B cell (primary cell): ENCODE results near the gene USP17L19. TPM values are rescaled to one million over a fixed set of nuclear protein-coding genes. Genes with fewer than 3 reads are reported as not detected.
A peak's percentile ranks its signal among the peaks of the same experiment; 100 is the strongest.
"Not testable (repeated sequence)": the region's sequence is repeated elsewhere in the genome, so short reads cannot be mapped to it uniquely, and the experiment has no call there.

Experiments
- ATAC-seq: fragments of 200-7000 bp; cut with Tn5 transposase; one replicate; pipeline ENCODE4 v1.10.0; 2021; ENCODE audit warnings: low read depth, mild to moderate bottlenecking, moderate number of reproducible peaks, moderate library complexity
- CTCF ChIA-PET: fragments of 350-600 bp; sonication (Branson Sonifier 250); formaldehyde crosslinking; loops from one replicate; lab custom pipeline; 2021; ENCODE audit warnings: antibody characterized with exemption, inconsistent platforms; lab: Charles Lee
- POLR2A ChIA-PET: fragments of 350-600 bp; sonication (Branson Sonifier 250); formaldehyde crosslinking; loops from one replicate; lab custom pipeline; 2021; ENCODE audit warnings: antibody characterized with exemption; lab: Charles Lee
- DNase-seq: peaks from one replicate; pipeline ENCODE4 v3.0.0; 2013
- H2AFZ ChIP-seq: 2 replicates; pipeline ENCODE4 v1.6.1; 2012; ENCODE audit warnings: mild to moderate bottlenecking, low read depth, low read length; ENCODE audit not compliant: insufficient read depth, poor library complexity, severe bottlenecking
- H3K27ac ChIP-seq, 2 donors: 1 replicate in 1 of 2; 2 replicates in 1 of 2; pipeline ENCODE4 v1.5.1; 2012 to 2013; ENCODE audit warnings: low read length in 2 of 2, mild to moderate bottlenecking in 2 of 2, moderate library complexity in 1 of 2
- H3K27me3 ChIP-seq, 4 experiments: fragments of 200-600 bp in 1 of 4; sonication (generic) in 1 of 4; replicated peaks in 1 of 4; 1 replicate in 2 of 4; 2 replicates in 2 of 4; pipeline versions ENCODE4 v1.6.1 to v1.7.0; 2013 to 2016; ENCODE audit warnings: low read length in 3 of 4, mild to moderate bottlenecking in 2 of 4, mixed read lengths in 1 of 4, moderate library complexity in 1 of 4; ENCODE audit not compliant: insufficient read depth in 4 of 4, control insufficient read depth in 3 of 4; ENCODE audit errors: control extremely low read depth in 1 of 4
- H3K36me3 ChIP-seq, 2 experiments: replicated peaks in 1 of 2; 1 replicate in 1 of 2; 2 replicates in 1 of 2; pipeline versions ENCODE4 v1.6.1 to v1.7.1; 2013; ENCODE audit warnings: low read length in 1 of 2; ENCODE audit not compliant: insufficient read depth in 2 of 2, control insufficient read depth in 1 of 2; ENCODE audit errors: control extremely low read depth in 1 of 2, extremely low read depth in 1 of 2
- H3K4me1 ChIP-seq, 2 donors: fragments of 200-600 bp in 1 of 2; sonication (generic) in 1 of 2; 1 replicate in 1 of 2; 2 replicates in 1 of 2; pipeline versions ENCODE4 v1.5.1 to v1.6.1; 2013 to 2017; ENCODE audit warnings: low read length in 2 of 2; ENCODE audit not compliant: control insufficient read depth in 2 of 2, insufficient read depth in 2 of 2
- H3K4me2 ChIP-seq: replicated peaks from 2 replicates; pipeline ENCODE3; 2012; ENCODE audit warnings: mild to moderate bottlenecking, low read depth, low read length; ENCODE audit not compliant: poor library complexity, severe bottlenecking
- H3K4me3 ChIP-seq, 5 experiments: fragments of 200-600 bp in 1 of 5; sonication (generic) in 1 of 5; 1 replicate in 3 of 5; 2 replicates in 2 of 5; pipeline versions ENCODE4 v1.5.1 to v1.7.0; 2011 to 2016; ENCODE audit warnings: low read length in 4 of 5, mild to moderate bottlenecking in 4 of 5, low read depth in 2 of 5, control low read depth in 1 of 5, moderate library complexity in 1 of 5; ENCODE audit not compliant: insufficient read depth in 1 of 5; ENCODE audit errors: control extremely low read depth in 1 of 5, extremely low read depth in 1 of 5
- H3K79me2 ChIP-seq: fragments of 200-600 bp; sonication (generic); one replicate; pipeline ENCODE4 v1.6.0; 2016; ENCODE audit warnings: low read length; ENCODE audit not compliant: control insufficient read depth, insufficient read depth
- H3K9ac ChIP-seq: fragments of 200-600 bp; sonication (generic); 2 replicates; pipeline ENCODE4 v1.6.1; 2017; ENCODE audit warnings: mild to moderate bottlenecking, low read length, moderate library complexity
- H3K9me3 ChIP-seq, 3 donors: one replicate each; pipeline versions ENCODE4 v1.6.1 to v1.7.1; 2013; ENCODE audit warnings: low read length in 2 of 3; ENCODE audit not compliant: control insufficient read depth in 2 of 3, insufficient read depth in 1 of 3; ENCODE audit errors: control extremely low read depth in 1 of 3
- H4K20me1 ChIP-seq: 2 replicates; pipeline ENCODE4 v1.6.0; 2012; ENCODE audit warnings: mild to moderate bottlenecking, low read length; ENCODE audit not compliant: insufficient read depth, control insufficient read depth, poor library complexity, severe bottlenecking
- H3K27ac Mint-ChIP-seq: one replicate; pipeline ENCODE4 v1.8.0; 2021; ENCODE audit warnings: mixed read lengths
- H3K27me3 Mint-ChIP-seq: one replicate; pipeline ENCODE4 v1.8.0; 2021; ENCODE audit warnings: mixed read lengths
- H3K4me1 Mint-ChIP-seq: one replicate; pipeline ENCODE4 v1.8.0; 2021; ENCODE audit warnings: mixed read lengths
- H3K4me3 Mint-ChIP-seq: one replicate; pipeline ENCODE4 v1.8.0; 2021; ENCODE audit warnings: mixed read lengths
- H3K9me3 Mint-ChIP-seq: one replicate; pipeline ENCODE4 v1.8.0; 2022; ENCODE audit warnings: mixed read lengths; ENCODE audit not compliant: insufficient read depth
- WGBS: methylation state at CpG from one replicate; pipeline ENCODE4 v1.1.5; 2013; ENCODE audit warnings: missing lambda C conversion rate; ENCODE audit not compliant: insufficient coverage; 5-methylcytosine and 5-hydroxymethylcytosine counted together
- intact Hi-C: fragments of 100-400 bp; cut with micrococcal nuclease; formaldehyde crosslinking; loops from one replicate; pipeline ENCODE4 v1.10.0; 2022
- polyA plus RNA-seq: library from polyadenylated mRNA; depleted of rRNA; stranded (reverse); fragments of >200 nt; gene quantifications from 2 replicates; pipeline ENCODE4 v1.2.3, GENCODE V29; 2012
- total RNA-seq, 2 donors: library from RNA; stranded (reverse); fragments of 120-200 nt in 1 of 2; gene quantifications; 1 replicate in 1 of 2; 2 replicates in 1 of 2; pipeline versions ENCODE4 v1.2.3 to v1.2.4, GENCODE V29; 2013 to 2022

The USP17L19 gene
- total and polyA plus RNA-seq, 2 donors (not counting 1 experiment from before 2014, with no cell fraction given): not detected

DNA sequence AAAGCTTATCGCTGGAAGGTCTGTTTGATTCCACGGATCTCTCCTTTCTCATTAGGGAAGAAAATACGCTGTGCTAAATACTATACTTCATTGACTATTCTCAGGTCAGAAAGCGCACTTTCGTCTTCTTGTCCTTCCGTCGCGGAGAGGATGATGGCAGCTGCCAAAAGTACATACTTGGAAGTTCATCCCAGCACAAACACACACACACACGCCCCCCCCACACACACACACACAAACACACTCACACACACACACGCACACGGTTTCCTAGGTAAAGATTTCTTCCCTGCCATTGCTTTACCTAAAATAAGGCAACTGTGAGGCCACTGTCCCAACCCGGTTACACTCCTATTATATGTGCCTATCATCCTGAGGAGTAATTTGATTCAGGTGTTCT lies 14.7 kb upstream of the USP17L19 start:
- H3K4me2 ChIP-seq, intact Hi-C loops, H3K4me1 Mint-ChIP-seq, H3K36me3 ChIP-seq, H3K27ac Mint-ChIP-seq, ATAC-seq, H3K4me3 Mint-ChIP-seq, H3K79me2 ChIP-seq, H3K9ac ChIP-seq, H2AFZ ChIP-seq, H3K9me3 ChIP-seq, H3K4me1 ChIP-seq, H3K27me3 Mint-ChIP-seq, H3K4me3 ChIP-seq, H3K27ac ChIP-seq, H3K27me3 ChIP-seq, H4K20me1 ChIP-seq, CTCF ChIA-PET, H3K9me3 Mint-ChIP-seq, POLR2A ChIA-PET: not testable (repeated sequence)
- peak; percentile 0 for DNase-seq
- no CpG with 5 or more reads among the region's 12 CpGs for WGBS

DNA sequence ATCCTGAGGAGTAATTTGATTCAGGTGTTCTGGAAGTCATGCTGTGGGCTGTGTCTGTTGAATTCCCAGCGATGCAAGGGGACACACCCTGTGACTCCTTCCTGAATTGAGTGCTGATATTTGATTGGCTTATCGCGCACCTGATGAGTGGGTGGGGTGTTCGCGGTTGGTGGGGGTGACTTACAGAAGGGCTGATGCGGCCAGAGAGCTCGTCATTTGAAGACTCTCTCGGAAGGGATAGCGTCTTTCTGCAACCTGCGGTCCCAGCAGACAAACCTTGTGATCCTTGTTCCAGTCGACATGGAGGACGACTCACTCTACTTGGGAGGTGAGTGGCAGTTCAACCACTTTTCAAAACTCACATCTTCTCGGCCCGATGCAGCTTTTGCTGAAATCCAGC lies 9.6 kb upstream of the USP17L19 start, which contains the start of gene USP17L17:
Gene USP17L17, plus strand, starts transcription at position 301 of the 400 bp plus-strand sequence. Its CDS starts 0 bp downstream, at position 301.
- H3K9me3 ChIP-seq, DNase-seq, intact Hi-C loops, H3K79me2 ChIP-seq, H3K27me3 ChIP-seq, CTCF ChIA-PET, H3K4me2 ChIP-seq, H3K9ac ChIP-seq, H3K9me3 Mint-ChIP-seq, H3K27me3 Mint-ChIP-seq, H3K4me1 Mint-ChIP-seq, H3K27ac Mint-ChIP-seq, H3K4me1 ChIP-seq, H3K27ac ChIP-seq, H3K36me3 ChIP-seq, H3K4me3 ChIP-seq, H2AFZ ChIP-seq, H4K20me1 ChIP-seq, POLR2A ChIA-PET, H3K4me3 Mint-ChIP-seq, ATAC-seq: not testable (repeated sequence)
- WGBS: no CpG with 5 or more reads among the region's 14 CpGs

DNA sequence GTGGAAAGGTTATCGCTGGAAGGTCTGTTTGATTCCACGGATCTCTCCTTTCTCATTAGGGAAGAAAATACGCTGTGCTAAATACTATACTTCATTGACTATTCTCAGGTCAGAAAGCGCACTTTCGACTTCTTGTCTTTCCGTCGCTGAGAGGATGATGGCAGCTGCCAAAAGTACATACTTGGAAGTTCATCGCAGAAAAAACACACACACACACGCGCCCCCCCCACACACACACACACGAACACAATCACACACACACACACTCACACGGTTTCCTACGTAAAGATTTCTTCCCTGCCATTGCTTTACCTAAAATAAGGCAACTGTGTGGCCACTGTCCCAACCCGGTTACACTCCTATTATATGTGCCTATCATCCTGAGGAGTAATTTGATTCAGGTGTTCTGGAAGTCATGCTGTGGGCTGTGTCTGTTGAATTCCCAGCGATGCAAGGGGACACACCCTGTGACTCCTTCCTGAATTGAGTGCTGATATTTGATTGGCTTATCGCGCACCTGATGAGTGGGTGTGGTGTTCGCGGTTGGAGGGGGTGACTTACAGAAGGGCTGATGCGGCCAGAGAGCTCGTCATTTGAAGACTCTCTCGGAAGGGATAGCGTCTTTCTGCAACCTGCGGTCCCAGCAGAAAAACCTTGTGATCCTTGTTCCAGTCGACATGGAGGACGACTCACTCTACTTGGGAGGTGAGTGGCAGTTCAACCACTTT lies 5.1 kb upstream of the USP17L19 start, which contains the start of gene USP17L18:
Gene USP17L18, plus strand, starts transcription at position 678 of the 728 bp plus-strand sequence. Its CDS starts 0 bp downstream, at position 678.
- H2AFZ ChIP-seq, H3K9me3 Mint-ChIP-seq, POLR2A ChIA-PET, H3K4me3 ChIP-seq, H3K27ac Mint-ChIP-seq, H3K4me3 Mint-ChIP-seq, H3K27me3 ChIP-seq, H3K27ac ChIP-seq, intact Hi-C loops, H3K79me2 ChIP-seq, H3K36me3 ChIP-seq, H3K4me2 ChIP-seq, H3K4me1 ChIP-seq, H3K4me1 Mint-ChIP-seq, CTCF ChIA-PET, H3K9ac ChIP-seq, H4K20me1 ChIP-seq, ATAC-seq, H3K9me3 ChIP-seq, H3K27me3 Mint-ChIP-seq: not testable (repeated sequence)
- peak; percentile 4 for DNase-seq
- 96% methylated on average over 4 of the region's 26 CpGs for WGBS

DNA sequence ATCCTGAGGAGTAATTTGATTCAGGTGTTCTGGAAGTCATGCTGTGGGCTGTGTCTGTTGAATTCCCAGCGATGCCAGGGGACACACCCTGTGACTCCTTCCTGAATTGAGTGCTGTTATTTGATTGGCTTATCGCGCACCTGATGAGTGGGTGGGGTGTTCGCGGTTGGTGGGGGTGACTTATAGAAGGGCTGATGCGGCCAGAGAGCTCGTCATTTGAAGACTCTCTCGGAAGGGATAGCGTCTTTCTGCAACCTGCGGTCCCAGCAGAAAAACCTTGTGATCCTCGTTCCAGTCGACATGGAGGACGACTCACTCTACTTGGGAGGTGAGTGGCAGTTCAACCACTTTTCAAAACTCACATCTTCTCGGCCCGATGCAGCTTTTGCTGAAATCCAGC lies 4.6 kb downstream of the USP17L19 start, which contains the start of gene USP17L20:
Gene USP17L20, plus strand, starts transcription at position 301 of the 400 bp plus-strand sequence. Its CDS starts 0 bp downstream, at position 301.
- ATAC-seq, H3K4me3 Mint-ChIP-seq, H3K4me2 ChIP-seq, H4K20me1 ChIP-seq, H3K27me3 ChIP-seq, H3K27ac ChIP-seq, H3K4me1 Mint-ChIP-seq, H3K79me2 ChIP-seq, H3K9me3 Mint-ChIP-seq, H3K9ac ChIP-seq, H3K36me3 ChIP-seq, intact Hi-C loops, H3K9me3 ChIP-seq, H2AFZ ChIP-seq, H3K4me1 ChIP-seq, H3K27me3 Mint-ChIP-seq, POLR2A ChIA-PET, DNase-seq, H3K27ac Mint-ChIP-seq, H3K4me3 ChIP-seq, CTCF ChIA-PET: not testable (repeated sequence)
- no CpG with 5 or more reads among the region's 15 CpGs for WGBS
